GM19351 (cell line): ENCODE data around the gene FAM83G.
"Not testable (repeated sequence)": the region's sequence is repeated elsewhere in the genome, so short reads cannot be mapped to it uniquely, and the experiment has no call there.

Source experiments
- ATAC-seq: cut with Tn5 transposase; IDR thresholded peaks from one replicate; pipeline ENCODE4 v1.9.1; 2021; ENCODE audit warnings: mild to moderate bottlenecking, moderate library complexity; ENCODE audit not compliant: unreplicated experiment

Gene FAM83G

GRCh38 chr17:19004421-19005136 is at the start of gene FAM83G:
Gene FAM83G, minus strand, starts transcription at chr17:19004764. Its CDS starts 723 bp downstream, at chr17:19004041.
- ATAC-seq = peak; percentile 86

GRCh38 chr17:19048826-19049225 is 44.3 kb upstream of the FAM83G start:
- not testable (repeated sequence) for ATAC-seq

GRCh38 chr17:19047510-19047909 is 42.9 kb upstream of the FAM83G start:
- ATAC-seq = not testable (repeated sequence)

- ATAC-seq = not testable (repeated sequence)
Observed at GRCh38 chr17:19046782-19047375, 42.3 kb upstream of the FAM83G start, which contains the start of gene GRAP. Gene GRAP, minus strand, starts transcription at chr17:19046957. Its CDS starts 31 bp downstream, at chr17:19046926.

GRCh38 chr17:19044643-19045042 is 40.1 kb upstream of the FAM83G start:
- not testable (repeated sequence) for ATAC-seq

GRCh38 chr17:19043032-19043431 is 38.5 kb upstream of the FAM83G start:
- ATAC-seq = not testable (repeated sequence)

- not testable (repeated sequence) for ATAC-seq
Observed at GRCh38 chr17:19042369-19042768, 37.8 kb upstream of the FAM83G start.

GRCh38 chr17:19041871-19042270 is 37.3 kb upstream of the FAM83G start:
- not testable (repeated sequence) for ATAC-seq

- not testable (repeated sequence) for ATAC-seq
Observed at GRCh38 chr17:19040350-19040749, 35.8 kb upstream of the FAM83G start.

GRCh38 chr17:19038730-19039129 is 34.2 kb upstream of the FAM83G start:
- ATAC-seq = not testable (repeated sequence)

- ATAC-seq = not testable (repeated sequence)
Observed at GRCh38 chr17:19038007-19038406, 33.4 kb upstream of the FAM83G start.

- not testable (repeated sequence) for ATAC-seq
Observed at GRCh38 chr17:19037547-19037946, 33.0 kb upstream of the FAM83G start.

GRCh38 chr17:19036186-19036585 is 31.6 kb upstream of the FAM83G start:
- ATAC-seq = peak; percentile 38

GRCh38 chr17:19032377-19032988 is 27.9 kb upstream of the FAM83G start:
- peak; percentile 60 for ATAC-seq

GRCh38 chr17:19031729-19032128 is 27.2 kb upstream of the FAM83G start:
- ATAC-seq = not testable (repeated sequence)

GRCh38 chr17:19030771-19031449 is 26.3 kb upstream of the FAM83G start:
- not testable (repeated sequence) for ATAC-seq

GRCh38 chr17:19029740-19030139 is 25.2 kb upstream of the FAM83G start:
- not testable (repeated sequence) for ATAC-seq

- ATAC-seq = not testable (repeated sequence)
Observed at GRCh38 chr17:19028671-19029070, 24.1 kb upstream of the FAM83G start.

- ATAC-seq = no peak
Observed at GRCh38 chr17:19024101-19025078, 19.8 kb upstream of the FAM83G start.
